Dendritic cell treated with granulocyte-macrophage colony-stimulating factor and Interleukin-4, amounts not matched to agents 40 ng/mL and 50 ng/mL, for 4 days (primary cell): ENCODE measurements around the gene GRAMD1A.
A peak's percentile ranks its signal among the peaks of the same experiment; 100 is the strongest.

Experiments used
- H3K27ac Mint-ChIP-seq: one replicate; pipeline ENCODE4 v1.8.0; 2022; ENCODE audit warnings: mild to moderate bottlenecking, mixed read lengths
- H3K27me3 Mint-ChIP-seq: one replicate; pipeline ENCODE4 v1.8.0; 2022; ENCODE audit warnings: mild to moderate bottlenecking, mixed read lengths
- H3K36me3 Mint-ChIP-seq: one replicate; pipeline ENCODE4 v1.8.0; 2022; ENCODE audit warnings: low read depth, mixed read lengths
- H3K4me1 Mint-ChIP-seq: one replicate; pipeline ENCODE4 v1.8.0; 2022; ENCODE audit warnings: low read depth, mixed read lengths
- H3K4me3 Mint-ChIP-seq: one replicate; pipeline ENCODE4 v1.8.0; 2022; ENCODE audit warnings: mild to moderate bottlenecking, moderate library complexity, mixed read lengths
- H3K9me3 Mint-ChIP-seq: one replicate; pipeline ENCODE4 v1.8.0; 2022; ENCODE audit warnings: mixed read lengths
- intact Hi-C: fragments of 100-400 bp; cut with micrococcal nuclease; formaldehyde crosslinking; loops from one replicate; pipeline ENCODE4 v1.15.0; 2022

Gene GRAMD1A

DNA sequence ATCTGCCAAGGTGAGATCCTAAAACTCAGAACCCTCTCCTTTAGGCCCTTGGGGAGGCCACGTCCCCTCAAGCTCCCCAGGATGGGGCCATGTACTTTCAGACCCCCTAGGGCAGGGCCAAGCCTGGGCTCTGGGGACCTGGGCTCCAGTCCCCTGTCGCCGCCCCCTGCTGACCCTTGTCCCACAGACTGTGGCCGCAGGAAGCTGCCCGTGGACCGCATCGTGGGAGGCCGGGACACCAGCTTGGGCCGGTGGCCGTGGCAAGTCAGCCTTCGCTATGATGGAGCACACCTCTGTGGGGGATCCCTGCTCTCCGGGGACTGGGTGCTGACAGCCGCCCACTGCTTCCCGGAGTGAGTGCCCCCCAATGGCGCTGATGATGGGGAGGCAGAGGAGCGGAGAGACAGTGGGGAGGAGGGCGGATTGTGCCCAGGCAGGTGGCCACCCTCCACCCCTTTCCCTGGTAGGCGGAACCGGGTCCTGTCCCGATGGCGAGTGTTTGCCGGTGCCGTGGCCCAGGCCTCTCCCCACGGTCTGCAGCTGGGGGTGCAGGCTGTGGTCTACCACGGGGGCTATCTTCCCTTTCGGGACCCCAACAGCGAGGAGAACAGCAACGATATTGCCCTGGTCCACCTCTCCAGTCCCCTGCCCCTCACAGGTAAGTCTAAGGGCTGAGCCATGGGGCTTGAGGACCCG lies 60.2 kb downstream of the GRAMD1A start:
- Mint-ChIP-seq H3K27ac (no peak overlapping the region), H3K4me3 (no peak overlapping the region), H3K27me3 (peaks cover 17% of the 10 kb centered on the region), H3K4me1 (no peaks in the 10 kb centered on the region), H3K36me3 (no peaks in the 10 kb centered on the region), H3K9me3 (no peaks in the 10 kb centered on the region)
- intact Hi-C loops: no loop called here

DNA sequence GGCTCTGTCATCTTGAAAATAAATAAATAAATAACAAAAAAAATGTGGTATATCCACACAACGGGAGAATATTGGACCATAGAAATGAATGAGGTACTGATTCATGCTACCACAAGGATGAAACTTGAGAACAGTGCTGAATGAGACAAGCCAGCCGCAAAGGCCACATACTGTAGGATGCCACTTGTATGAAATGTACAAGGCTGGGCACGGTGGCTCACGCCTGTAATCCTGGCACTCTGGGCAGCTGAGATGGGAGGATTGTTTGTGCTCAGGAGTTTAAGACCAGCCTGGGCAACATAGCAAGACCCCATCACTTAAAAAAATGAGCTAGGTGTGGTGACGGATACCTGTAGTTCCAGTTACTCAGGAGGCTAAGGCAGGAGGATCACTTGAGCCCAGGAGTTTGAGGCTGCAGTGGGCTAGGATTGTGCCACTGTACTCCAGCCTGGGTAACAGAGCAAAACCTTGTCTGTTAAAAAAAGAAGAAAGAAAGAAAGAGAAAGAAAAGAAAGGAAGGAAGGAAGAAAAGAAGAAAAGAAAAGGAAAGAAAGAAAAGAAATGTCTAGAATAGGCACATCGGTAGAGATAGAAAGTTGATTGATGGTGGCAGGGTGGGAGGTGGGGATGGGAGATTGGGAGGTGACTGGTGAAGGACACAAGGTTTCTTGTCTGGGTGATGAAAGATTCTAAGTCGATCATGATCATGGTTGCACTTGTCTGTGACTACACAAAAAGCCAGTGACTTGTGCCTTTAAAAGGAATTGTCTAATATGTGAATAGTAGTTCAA lies 61.7 kb downstream of the GRAMD1A start:
- Mint-ChIP-seq H3K4me3 (no peak overlapping the region), H3K27me3 (peaks cover 6% of the 10 kb centered on the region), H3K9me3 (no peaks in the 10 kb centered on the region), H3K27ac (no peak overlapping the region), H3K36me3 (no peaks in the 10 kb centered on the region), H3K4me1 (peaks cover 1% of the 10 kb centered on the region)
- intact Hi-C loops: no loop called here

DNA sequence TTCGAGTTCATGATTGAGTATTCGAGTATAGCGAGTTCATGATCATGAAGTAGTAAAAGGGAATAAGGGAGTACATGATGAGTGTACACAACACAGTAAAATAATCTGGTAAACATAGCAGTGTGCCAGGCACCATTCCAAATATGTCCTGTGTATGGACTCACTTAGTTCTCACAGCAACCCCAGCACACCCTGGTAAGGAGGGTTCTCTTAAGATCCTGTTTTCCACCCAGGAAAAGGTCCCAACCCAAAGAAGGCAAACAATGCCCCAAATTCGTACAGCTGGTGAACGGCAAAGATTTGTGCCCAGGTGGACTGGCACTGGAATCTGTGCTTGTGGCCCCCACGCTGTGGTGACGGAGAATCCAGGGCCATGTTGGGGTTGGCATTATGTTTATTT lies 62.8 kb downstream of the GRAMD1A start:
- Mint-ChIP-seq H3K4me1 (peaks cover 6% of the 10 kb centered on the region), H3K27me3 (peaks cover 6% of the 10 kb centered on the region), H3K36me3 (no peaks in the 10 kb centered on the region), H3K9me3 (no peaks in the 10 kb centered on the region), H3K4me3 (no peak overlapping the region), H3K27ac (no peak overlapping the region)
- intact Hi-C loops: no loop called here

- Mint-ChIP-seq H3K4me1 (peaks cover 6% of the 10 kb centered on the region), H3K27ac (no peak overlapping the region), H3K4me3 (no peak overlapping the region), H3K27me3 (peaks cover 10% of the 10 kb centered on the region), H3K9me3 (no peaks in the 10 kb centered on the region), H3K36me3 (no peaks in the 10 kb centered on the region)
- intact Hi-C loops: no loop called here
Measured at GRCh38 chr19:35063940-35064818, 64.1 kb downstream of the GRAMD1A start.

DNA sequence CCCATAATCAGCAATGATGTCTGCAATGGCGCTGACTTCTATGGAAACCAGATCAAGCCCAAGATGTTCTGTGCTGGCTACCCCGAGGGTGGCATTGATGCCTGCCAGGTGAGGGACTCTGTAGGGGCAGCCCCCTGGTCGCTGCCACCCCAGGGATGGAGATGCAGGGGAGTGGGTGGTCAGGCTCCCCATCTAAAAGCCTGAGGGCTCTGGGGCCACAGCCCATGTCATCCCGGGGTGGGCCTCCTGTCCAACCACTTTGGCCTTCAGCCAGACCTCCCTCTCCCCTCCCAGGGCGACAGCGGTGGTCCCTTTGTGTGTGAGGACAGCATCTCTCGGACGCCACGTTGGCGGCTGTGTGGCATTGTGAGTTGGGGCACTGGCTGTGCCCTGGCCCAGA lies 65.5 kb downstream of the GRAMD1A start:
- H3K27ac Mint-ChIP-seq: no peak overlapping the region
- no peak overlapping the region for H3K4me3 Mint-ChIP-seq
- H3K36me3 Mint-ChIP-seq: no peaks in the 10 kb centered on the region
- H3K27me3 Mint-ChIP-seq: peaks cover 13% of the 10 kb centered on the region
- intact Hi-C loops: no loop called here
- H3K9me3 Mint-ChIP-seq: peaks cover 4% of the 10 kb centered on the region
- H3K4me1 Mint-ChIP-seq: peaks cover 6% of the 10 kb centered on the region

DNA sequence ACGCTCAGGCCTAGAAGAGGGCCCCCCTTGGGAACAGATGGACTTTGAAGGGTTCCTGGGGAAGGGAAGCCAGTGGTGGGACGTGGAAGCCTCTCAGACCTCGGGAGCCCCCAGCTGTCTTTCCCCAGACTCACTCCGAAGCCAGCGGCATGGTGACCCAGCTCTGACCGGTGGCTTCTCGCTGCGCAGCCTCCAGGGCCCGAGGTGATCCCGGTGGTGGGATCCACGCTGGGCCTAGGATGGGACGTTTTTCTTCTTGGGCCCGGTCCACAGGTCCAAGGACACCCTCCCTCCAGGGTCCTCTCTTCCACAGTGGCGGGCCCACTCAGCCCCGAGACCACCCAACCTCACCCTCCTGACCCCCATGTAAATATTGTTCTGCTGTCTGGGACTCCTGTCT lies 66.0 kb downstream of the GRAMD1A start:
- H3K36me3 Mint-ChIP-seq: no peaks in the 10 kb centered on the region
- no peak overlapping the region for H3K27ac Mint-ChIP-seq
- intact Hi-C loops: loop anchor here (2.0 kb wide), 1 partner anchor 25 kb away; no protein-coding TSS in a partner anchor
- H3K9me3 Mint-ChIP-seq: peaks cover 7% of the 10 kb centered on the region
- peaks cover 6% of the 10 kb centered on the region for H3K4me1 Mint-ChIP-seq
- H3K27me3 Mint-ChIP-seq: peaks cover 13% of the 10 kb centered on the region
- H3K4me3 Mint-ChIP-seq: no peak overlapping the region

- Mint-ChIP-seq H3K4me1 (peaks cover 6% of the 10 kb centered on the region), H3K27me3 (peaks cover 13% of the 10 kb centered on the region), H3K36me3 (no peaks in the 10 kb centered on the region), H3K4me3 (peak overlapping the region; percentile 30), H3K27ac (no peak overlapping the region), H3K9me3 (peaks cover 7% of the 10 kb centered on the region)
- intact Hi-C loops: loop anchor here (1.0 to 2.0 kb wide), 2 partner anchors 24 to 68 kb away; partner anchors contain the start of gene LGI4
Measured at GRCh38 chr19:35066691-35067563, 66.8 kb downstream of the GRAMD1A start.

GRCh38 chr19:35068941-35069634 lies 69.0 kb downstream of the GRAMD1A start:
- Mint-ChIP-seq H3K36me3 (no peaks in the 10 kb centered on the region), H3K4me1 (peaks cover 6% of the 10 kb centered on the region), H3K9me3 (peaks cover 7% of the 10 kb centered on the region), H3K4me3 (no peak overlapping the region), H3K27ac (no peak overlapping the region), H3K27me3 (peaks cover 8% of the 10 kb centered on the region)
- intact Hi-C loops: no loop called here

GRCh38 chr19:35069696-35070095 lies 69.6 kb downstream of the GRAMD1A start:
- H3K4me1 Mint-ChIP-seq: peaks cover 6% of the 10 kb centered on the region
- peaks cover 7% of the 10 kb centered on the region for H3K9me3 Mint-ChIP-seq
- intact Hi-C loops: no loop called here
- H3K27ac Mint-ChIP-seq: no peak overlapping the region
- no peaks in the 10 kb centered on the region for H3K36me3 Mint-ChIP-seq
- no peak overlapping the region for H3K4me3 Mint-ChIP-seq
- H3K27me3 Mint-ChIP-seq: peaks cover 7% of the 10 kb centered on the region

DNA sequence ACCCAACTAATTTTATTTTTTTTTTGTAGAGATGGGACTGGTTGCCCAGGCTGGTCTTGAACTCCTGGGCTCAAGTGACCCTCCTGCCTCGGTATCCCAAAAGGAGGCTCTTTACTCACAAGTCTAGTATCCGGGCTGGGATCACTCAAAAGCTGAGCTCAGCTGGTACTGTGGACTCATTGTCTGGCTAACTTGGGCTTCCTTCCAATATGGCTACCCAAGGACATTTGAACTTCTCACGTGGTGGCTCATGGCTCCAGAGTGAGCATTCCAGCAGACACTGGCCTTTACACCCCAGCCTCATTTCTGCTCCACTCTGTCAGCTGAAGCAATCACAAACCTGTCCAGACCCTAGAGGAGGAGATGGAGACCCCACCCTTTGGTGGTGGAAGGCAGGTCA lies 70.3 kb downstream of the GRAMD1A start:
- Mint-ChIP-seq H3K4me3 (no peak overlapping the region), H3K4me1 (peaks cover 6% of the 10 kb centered on the region), H3K36me3 (no peaks in the 10 kb centered on the region), H3K27me3 (peaks cover 8% of the 10 kb centered on the region), H3K27ac (no peak overlapping the region), H3K9me3 (peaks cover 7% of the 10 kb centered on the region)
- intact Hi-C loops: no loop called here

DNA sequence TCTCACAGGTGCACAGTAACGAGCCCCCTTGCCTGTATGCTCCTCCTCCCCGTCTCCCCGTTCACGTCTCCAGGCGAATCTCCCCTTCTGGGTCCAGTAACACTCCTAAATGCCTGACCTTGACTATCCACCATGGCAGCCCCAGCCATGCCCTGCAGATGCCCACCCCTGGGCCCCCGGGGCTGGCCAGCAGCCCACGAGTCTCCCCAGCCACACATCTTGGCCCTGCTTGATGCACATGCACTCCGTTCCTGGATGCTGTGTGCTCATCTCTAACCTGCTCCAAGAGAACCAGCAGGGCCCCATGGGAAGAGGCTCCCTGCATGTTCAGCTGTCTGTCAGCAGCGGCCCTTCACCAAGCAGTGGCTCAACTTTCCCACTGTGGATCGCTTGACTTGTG lies 73.4 kb downstream of the GRAMD1A start:
- no peak overlapping the region for H3K4me3 Mint-ChIP-seq
- H3K9me3 Mint-ChIP-seq: peaks cover 7% of the 10 kb centered on the region
- H3K27me3 Mint-ChIP-seq: peaks cover 13% of the 10 kb centered on the region
- H3K27ac Mint-ChIP-seq: no peak overlapping the region
- H3K4me1 Mint-ChIP-seq: no peaks in the 10 kb centered on the region
- intact Hi-C loops: no loop called here
- no peaks in the 10 kb centered on the region for H3K36me3 Mint-ChIP-seq

DNA sequence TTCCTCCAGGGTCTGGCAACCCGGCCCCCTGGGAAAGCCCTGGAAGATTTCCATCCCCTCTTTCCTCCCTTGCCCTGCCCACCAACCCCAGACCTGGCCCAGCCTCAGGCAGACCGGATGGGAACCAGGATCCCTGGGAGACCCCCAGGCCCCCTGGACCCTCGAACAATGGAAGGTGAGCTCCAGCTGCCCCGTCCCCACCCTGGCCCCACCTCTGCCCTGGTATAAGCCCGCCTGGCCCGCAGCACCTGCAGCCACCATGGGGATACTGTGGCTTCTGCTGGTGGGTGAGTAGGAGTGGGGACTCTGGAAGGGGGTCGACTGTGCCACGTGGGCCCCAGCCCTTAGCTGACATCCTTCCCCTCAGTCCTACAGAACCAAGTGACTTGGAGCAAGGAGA lies 73.8 kb downstream of the GRAMD1A start:
- Mint-ChIP-seq H3K27ac (no peak overlapping the region), H3K4me1 (no peaks in the 10 kb centered on the region), H3K9me3 (peaks cover 7% of the 10 kb centered on the region), H3K27me3 (peaks cover 13% of the 10 kb centered on the region), H3K4me3 (no peak overlapping the region), H3K36me3 (no peaks in the 10 kb centered on the region)
- intact Hi-C loops: no loop called here
